GM19351 (cell line): ENCODE results near the gene QSOX2.

Experiments used
- ATAC-seq: cut with Tn5 transposase; IDR thresholded peaks from one replicate; pipeline ENCODE4 v1.9.1; 2021; ENCODE audit warnings: mild to moderate bottlenecking, moderate library complexity; ENCODE audit not compliant: unreplicated experiment

Gene QSOX2

GRCh38 chr9:136223871-136224640 lies 21.6 kb downstream of the QSOX2 start:
- no peak for ATAC-seq

DNA sequence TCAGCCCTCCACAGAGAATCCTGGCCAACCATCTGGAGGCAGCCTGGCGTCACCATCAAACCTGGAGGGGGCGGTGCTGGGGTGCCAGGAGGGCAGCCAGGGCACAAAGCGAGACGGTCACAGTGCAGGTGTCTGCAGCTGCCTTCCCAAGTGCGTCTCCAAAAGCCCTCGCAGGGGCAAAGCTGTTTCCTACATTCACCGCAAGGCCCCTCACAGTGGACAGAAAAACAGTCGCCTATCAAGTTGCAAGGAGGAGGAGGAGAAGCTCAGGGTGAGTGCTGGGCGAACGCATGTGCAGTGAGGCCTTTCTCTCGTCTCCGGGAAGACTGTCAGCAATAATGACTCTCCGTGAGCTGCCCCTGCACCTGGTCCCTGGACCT lies 22.7 kb downstream of the QSOX2 start:
- ATAC-seq = no peak

GRCh38 chr9:136222166-136222905 lies 23.3 kb downstream of the QSOX2 start:
- ATAC-seq = no peak

DNA sequence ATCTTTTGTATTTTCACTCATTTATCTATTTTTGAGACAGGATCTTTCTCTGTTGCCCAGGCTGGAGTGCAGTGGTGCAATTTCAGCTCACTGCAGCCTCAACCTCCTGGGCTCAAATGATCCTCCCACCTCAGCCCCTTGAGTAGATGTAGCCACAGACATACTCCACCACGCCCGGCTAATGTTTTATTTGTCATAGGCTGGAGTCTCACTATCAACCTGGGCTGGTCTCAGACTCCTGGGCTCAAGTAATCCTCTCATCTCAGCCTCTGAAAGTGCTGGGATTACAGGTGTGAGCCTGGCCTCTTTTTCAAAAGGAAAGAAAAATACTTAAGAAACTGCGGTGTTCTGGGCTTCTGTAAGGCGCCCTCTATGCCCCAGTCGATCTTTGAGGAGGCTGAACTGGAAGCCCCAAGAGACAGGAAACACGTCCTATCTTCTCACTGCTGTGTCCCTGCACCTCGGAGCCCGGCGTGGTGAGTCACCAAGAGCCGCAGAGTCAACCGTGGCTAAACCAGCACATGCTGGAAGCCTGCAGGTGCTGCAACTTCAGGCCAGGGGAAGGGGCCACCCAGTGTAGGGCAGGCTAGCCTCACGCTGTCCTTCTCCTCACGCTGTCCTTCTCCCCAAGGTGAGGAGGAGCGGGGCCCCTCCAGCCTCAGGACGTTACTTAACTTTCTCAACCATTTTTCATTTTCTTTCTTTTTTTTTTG lies 25.4 kb downstream of the QSOX2 start:
- ATAC-seq = no peak

GRCh38 chr9:136219276-136219675 lies 26.3 kb downstream of the QSOX2 start:
- no peak for ATAC-seq

GRCh38 chr9:136218673-136219072 lies 26.9 kb downstream of the QSOX2 start:
- no peak for ATAC-seq

GRCh38 chr9:136218271-136218670 lies 27.3 kb downstream of the QSOX2 start:
- no peak for ATAC-seq

DNA sequence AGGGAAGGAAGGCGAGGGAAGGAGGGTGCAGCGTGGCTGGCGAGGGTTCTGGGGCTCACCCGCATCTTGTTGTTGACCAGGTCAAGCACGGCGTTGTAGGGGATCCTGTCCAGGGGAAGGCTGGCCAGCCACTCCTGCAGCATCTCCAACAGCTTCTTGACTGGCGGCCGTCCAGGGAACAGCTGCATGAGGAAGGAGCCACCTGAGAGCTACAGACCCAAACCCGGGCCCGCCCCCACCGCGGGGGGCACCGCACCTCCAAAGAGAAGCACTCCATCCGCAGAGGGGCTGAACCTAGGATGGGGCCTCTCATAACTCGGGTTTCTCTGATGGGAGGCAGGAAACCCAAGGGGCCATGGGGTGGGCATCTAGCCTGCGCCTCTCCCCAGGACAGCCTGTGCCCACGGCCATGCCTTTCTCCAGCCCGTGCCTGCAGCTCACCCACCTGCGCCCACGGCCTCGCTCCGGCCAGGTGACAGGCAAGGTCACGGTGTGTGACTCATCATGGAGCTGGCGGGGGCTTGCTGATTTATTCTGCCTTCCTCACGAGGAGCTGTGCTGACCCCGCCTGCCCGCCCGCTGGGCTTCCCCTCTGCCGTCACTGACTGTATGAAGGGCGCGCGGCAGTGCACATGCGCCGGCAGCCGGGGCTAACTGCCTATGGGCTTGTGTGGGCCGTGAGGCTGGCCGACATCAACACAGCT lies 28.9 kb downstream of the QSOX2 start:
- no peak for ATAC-seq

- no peak for ATAC-seq
Measured at GRCh38 chr9:136213733-136214132, 31.9 kb downstream of the QSOX2 start.

DNA sequence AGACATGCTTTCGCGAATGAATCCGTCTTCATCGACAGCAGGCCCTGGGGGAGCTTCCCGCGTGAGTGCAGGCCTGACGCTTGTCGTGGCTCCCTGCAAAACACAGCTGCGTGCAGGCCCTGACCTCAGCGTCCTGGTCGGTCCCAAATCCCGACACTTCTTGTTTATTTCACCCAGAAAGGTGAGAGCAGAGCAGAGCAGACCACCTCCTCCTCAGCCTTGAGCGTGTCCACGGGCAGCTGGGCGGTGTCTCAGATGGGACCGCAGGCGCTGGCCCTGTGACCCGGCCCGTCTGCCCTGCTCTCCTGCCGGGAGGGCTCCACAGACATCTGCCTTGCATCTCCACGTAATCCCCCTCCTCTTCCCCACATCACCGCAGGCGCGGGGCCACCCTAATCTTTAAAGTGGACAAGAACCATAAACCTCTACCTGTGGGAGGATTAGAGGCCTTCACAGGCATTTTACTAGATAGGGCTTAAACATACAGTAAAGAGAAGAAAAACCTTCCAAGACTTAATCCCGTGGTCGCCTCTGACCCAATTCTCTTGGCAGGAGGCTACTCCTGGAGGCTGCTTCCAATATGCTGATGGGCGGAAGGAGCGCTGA lies 33.2 kb downstream of the QSOX2 start:
- no peak for ATAC-seq

- ATAC-seq = no peak
Measured at GRCh38 chr9:136211441-136212344, 33.9 kb downstream of the QSOX2 start.

DNA sequence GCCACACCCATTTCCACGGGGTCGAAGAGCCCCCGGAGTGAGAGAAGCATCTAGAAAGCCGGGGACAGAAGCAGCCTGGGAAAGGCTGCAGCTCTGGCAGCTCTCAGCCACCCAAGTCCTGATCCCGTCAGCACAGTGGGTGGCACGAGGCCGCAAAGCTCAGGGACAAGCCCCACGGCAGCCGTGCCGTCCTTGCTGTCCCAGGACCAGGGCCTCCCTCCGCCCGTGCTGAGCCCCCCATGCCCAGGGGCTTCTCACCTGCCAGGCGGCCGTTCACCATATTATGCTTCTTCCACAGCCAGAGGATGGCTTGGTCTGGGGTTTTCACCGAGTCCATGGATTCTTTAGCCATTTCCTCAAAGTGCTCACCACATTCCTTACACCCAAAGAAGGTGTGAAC lies 34.6 kb downstream of the QSOX2 start:
- no peak for ATAC-seq

DNA sequence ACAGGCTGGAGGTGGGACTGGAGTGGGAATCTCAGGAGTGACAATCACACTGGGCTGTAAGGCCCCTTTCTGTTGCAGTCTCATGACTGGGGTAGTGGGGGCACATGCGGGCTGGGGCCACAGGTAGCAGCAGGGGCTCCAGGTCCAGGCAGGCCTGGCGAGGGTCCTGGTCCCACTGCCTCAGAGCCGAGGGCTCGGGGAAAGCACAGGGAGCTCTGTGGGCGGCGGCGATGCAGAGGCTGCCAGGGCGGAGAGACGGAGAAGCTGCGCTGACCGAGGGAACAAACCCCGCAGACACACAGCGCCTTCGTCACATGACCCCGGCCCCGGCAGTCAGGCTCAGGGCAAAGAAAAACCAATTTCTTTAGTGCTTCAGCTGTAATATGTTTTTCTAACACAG lies 35.3 kb downstream of the QSOX2 start:
- ATAC-seq = no peak

DNA sequence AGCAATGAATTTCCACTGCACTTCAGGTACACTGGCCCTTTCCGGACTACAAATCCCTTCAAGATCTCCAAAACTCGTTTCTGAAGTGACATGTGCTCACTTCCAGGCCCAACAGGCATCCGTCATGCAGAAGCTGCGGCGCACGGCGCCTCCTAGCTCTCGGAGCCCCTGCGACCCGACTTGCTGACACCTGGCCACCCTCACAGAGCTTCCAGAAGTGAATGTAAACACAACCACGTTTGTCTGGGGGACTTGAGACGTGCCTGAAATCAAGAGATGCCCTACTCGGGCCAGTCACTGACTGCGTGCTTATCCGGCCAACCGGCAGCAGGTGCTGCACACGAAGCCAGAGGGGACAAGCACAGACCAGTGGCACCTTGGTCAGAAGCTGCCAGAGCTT lies 35.8 kb downstream of the QSOX2 start:
- no peak for ATAC-seq

- no peak for ATAC-seq
Measured at GRCh38 chr9:136209232-136209631, 36.4 kb downstream of the QSOX2 start.

GRCh38 chr9:136208675-136209074 lies 36.9 kb downstream of the QSOX2 start:
- ATAC-seq = no peak

DNA sequence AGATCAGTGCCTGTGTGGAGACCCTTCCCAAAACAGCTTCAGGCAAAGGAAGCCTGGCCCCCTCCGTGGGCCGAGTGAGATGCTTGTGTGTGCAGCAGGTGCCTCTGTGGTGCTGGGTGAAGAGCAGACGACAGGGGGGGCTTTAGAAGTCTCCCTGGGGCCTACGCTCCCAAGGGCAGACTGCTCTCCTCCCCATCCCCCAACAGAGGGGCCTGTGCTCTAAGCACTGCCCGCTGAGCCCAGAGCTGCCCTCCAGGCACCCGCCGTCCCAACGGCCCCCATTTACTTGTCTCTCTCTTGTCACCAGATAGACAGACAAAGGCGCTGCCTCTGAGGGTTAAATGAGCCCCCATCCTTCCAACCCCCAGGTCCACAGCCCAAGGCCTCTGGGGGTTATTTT lies 38.0 kb downstream of the QSOX2 start:
- ATAC-seq = no peak

- no peak for ATAC-seq
Measured at GRCh38 chr9:136206602-136207275, 38.9 kb downstream of the QSOX2 start.

DNA sequence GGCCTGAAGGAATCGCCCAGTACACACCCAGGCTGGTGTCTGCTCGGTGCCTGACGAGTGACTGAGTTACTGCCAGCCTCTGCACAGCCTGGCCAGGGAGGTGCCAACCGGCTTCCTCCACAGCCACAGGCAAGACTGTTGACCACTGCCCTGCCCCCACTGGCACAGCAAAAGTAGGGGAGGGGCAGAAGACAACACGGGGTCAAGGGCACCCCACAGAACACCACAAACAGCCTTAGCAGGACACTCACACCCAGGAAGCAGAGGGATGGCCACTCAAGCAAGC lies 40.0 kb downstream of the QSOX2 start:
- ATAC-seq = no peak
